IPS DF 4.7 (cell line): Measurements from ENCODE around the gene YWHAE.
"Not testable (repeated sequence)": the region's sequence is repeated elsewhere in the genome, so short reads cannot be mapped to it uniquely, and the experiment has no call there.

Experiments
- DNase-seq: peaks from one replicate; pipeline ENCODE4 v3.0.0-alpha.2; 2013; ENCODE audit warnings: low spot score; ENCODE audit errors: extremely low read depth

YWHAE gene

GRCh38 chr17:1399679-1400512, at the start of gene YWHAE:
Gene YWHAE (minus strand): TSS chr17:1400222. CDS start chr17:1400110, 112 bp downstream.
- DNase-seq, result peak; percentile 64

DNA sequence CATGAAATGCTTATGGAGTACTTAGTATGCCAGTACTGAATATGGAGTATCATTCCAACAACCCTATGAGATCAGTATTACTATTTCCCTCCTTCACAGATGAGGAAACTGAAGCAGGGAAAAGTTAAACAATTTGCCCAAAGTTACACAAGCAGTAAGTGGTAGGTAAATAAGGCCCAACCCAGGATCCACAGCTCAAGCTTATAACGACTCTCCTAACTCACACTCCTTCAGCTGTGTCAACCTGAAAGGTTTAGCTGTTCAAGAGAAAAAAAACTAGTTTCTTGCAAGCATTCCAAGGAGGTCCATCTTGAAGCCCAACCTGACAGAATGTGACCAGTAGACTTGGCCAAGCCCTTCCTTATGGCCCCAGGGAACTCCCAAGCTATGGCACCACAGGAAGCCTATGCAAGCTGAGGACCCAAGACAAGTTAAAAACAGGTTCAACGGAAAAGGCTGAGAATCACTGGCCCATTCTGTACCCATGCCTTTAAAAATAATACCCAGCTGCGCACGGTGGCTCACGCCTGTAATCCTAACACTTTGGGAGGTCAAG, 49.5 kb upstream of the YWHAE start:
- DNase-seq, result no peak

DNA sequence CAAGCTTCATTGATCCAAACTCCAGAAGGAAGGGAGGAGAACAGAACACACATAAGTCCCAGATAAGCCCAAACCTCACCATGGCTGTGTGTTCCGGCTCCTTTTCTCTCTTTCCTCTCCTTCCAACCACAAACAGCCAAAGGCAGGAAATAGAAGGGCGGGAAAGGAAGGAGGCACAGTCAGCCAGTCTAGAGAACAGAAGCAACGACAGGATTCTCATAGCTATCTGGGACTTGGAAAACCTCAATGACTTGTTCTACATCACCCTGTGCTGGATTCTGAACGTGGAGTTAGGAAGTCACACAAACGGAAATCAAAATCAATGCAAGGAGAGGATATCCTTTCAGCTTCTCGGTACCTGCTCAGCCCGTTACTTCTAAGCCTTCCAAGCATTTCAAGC, 47.0 kb upstream of the YWHAE start:
- DNase-seq, result no peak

DNA sequence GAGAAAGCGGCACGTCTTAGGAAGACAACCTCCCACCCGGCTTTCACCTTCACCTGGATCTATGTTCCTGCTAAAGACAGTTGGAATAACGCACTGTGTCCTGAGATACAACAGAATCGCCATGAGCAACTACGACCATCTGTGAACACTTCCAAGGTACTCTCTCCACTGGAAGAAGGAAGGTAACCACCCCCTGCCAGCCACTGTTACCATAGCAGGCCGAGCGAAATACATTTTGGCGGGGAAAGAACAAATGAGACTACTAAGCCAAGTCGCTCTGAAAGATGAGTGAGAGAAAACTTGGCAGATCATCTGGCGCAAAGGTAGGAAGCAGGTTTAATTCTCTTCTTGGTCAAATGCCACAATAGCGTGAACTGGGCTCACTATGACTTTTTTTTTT, 46.2 kb upstream of the YWHAE start:
- no peak for DNase-seq

DNA sequence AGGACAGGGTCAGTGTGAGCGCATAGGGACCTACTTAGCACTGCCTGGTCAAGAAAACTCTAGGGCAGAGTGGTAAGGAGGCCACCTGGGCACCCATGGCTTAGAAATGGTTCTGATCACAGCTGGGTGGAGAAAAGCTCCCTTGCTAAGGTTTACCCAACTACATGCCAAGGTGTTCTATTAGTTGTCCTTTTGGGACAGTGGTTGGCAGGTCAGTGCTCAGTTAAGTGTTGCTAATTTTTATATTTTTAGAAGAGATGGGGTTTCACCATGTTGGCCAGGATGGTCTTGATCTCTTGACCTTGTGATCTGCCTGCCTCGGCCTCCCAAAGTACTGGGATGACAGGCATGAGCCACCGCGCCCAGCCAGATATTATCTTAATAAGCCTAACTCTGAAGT, 45.7 kb upstream of the YWHAE start:
- DNase-seq, result not testable (repeated sequence)

DNA sequence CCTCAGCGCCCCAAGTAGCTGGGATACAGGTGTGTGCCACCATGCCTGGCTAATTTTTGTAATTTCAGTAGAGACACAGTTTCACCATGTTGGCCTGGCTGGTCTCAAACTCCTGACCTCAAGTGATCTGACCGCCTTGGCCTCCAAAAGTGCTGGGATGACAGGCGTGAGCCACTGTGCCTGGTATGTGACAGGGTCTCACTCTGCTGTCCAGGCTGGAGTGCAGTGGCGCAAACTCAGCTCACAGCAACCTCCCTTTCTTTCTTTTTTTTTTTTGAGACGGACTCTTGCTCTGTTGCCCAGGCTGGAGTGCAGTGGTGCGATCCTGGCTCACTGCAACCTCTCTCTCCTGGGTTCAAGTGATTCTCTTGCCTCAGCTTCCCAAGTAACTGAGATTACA, 42.7 kb upstream of the YWHAE start:
- not testable (repeated sequence) for DNase-seq

DNA sequence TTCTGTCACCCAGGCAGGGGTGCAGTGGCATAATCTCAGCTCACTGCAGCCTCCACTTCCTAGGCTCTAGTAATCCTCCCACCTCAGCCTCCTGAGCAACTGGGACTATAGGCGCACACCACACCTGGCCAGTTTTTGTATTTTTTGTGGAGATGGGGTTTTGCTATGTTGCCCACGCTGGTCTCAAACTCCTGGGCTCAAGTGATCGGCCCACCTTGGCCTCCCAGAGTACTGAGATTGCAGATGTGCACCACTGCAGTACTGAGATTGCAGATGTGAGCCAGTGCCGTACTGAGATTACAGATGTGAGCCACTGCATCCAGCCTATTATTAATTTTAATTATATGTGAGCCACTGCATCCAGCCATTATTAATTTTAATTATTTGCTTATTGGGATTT, 42.2 kb upstream of the YWHAE start:
- DNase-seq, result no peak

DNA sequence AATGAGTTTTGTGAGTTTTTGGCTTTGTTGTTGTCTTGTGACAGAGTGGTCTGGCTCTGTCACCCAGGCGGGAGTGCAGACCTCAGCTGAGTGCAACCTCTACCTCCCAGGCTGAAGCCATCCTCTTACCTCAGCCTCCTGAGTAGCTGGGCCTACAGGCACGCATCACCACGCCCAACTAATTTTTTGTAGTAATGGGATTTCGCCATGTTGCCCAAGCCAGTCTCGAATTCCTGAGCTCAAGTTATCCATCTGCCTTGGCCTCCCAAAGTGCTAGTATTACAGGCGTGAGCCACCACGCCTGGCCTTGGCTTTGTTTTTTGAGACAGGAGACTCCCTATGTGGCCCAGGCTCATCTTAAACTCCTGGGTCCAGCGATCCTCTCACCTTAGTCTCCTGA, 40.9 kb upstream of the YWHAE start:
- no peak for DNase-seq

DNA sequence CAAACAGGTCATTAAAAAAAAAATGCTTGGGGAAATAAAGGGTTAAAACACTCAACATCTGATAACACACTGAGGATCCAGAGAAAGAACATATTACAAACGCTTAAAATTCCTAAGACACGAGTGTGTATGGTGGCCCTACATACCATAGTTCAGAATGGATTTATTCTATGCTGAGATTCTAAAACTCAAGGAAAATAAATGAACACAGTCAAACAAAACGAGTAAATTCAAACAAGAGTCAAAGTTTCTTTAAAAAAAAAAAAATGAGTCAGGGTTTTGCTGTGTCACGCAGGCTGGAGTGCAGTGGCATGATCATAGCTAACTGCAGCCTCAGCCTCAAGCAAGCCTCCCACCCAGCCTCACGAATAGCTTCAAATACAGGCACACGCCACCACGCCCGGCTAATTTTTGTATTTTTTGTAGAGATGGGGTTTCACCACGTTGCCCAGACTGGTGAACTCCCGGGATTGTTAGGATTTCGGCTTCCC, 38.6 kb upstream of the YWHAE start:
- no peak for DNase-seq

GRCh38 chr17:1435326-1435725, 35.3 kb upstream of the YWHAE start:
- no peak for DNase-seq

- no peak for DNase-seq
These were observed 34.1 kb upstream of the YWHAE start for GRCh38 chr17:1434150-1434549.

DNA sequence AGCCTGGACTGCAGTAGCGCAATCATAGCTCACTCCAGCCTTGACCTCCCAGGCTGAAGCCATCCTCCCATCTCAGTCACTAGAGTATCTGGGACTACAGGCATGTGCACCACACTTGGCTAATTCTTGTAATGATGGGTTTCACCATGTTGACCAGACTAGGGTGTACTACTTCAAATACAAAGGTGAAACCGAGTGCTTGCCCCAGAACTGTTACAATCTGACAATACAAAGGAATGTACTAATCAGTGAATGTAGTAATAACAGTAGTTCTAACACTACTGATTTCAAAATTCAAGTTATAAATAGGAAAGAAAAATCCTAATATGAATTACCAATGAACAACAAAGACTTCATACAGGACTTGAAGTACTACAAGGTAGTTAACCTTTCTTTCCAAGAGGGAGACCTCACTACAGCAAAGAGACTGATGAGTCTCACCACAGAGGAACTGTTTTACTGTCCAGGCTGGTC, 31.6 kb upstream of the YWHAE start:
- DNase-seq, result no peak

GRCh38 chr17:1423456-1424135, 23.6 kb upstream of the YWHAE start:
- no peak for DNase-seq

DNA sequence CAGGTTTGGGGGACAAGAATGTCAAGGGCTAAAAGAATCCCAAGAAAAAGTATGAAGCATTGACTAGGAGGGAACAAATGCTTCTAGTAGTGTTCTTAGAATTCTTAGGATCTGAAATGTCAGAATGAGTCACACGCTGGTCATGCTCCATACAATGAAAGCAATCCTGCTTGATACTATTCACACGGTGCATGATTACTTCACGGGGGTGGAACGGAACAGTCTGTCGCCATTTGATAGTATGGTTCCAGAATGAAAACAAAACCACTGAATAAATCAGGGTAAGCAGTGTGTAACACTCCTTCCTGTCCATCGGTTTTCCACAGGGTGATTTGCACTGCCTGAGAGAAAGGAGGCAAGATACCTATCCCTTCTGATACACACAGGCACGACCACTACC, 22.9 kb upstream of the YWHAE start:
- no peak for DNase-seq

GRCh38 chr17:1421470-1421869, 21.4 kb upstream of the YWHAE start:
- DNase-seq, result no peak

GRCh38 chr17:1420981-1421380, 21.0 kb upstream of the YWHAE start:
- no peak for DNase-seq

DNA sequence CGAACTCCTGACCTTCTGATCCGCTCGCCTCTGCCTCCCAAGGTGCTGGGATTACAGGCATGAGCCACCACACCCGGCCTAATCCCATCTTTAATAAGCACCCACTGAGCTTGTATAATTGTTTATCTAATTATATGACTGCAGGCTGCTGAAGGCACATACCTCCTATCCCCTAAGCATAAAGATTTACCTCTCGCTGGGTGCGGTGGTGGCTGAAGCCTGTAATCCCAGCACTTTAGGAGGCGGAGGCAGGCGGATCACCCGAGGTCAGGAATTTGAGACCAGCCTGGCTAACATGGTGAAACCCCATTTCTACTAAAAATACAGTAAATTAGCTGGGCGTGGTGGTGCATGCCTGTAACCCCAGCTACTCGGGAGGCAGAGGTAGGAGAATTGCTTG, 20.1 kb upstream of the YWHAE start:
- no peak for DNase-seq

DNA sequence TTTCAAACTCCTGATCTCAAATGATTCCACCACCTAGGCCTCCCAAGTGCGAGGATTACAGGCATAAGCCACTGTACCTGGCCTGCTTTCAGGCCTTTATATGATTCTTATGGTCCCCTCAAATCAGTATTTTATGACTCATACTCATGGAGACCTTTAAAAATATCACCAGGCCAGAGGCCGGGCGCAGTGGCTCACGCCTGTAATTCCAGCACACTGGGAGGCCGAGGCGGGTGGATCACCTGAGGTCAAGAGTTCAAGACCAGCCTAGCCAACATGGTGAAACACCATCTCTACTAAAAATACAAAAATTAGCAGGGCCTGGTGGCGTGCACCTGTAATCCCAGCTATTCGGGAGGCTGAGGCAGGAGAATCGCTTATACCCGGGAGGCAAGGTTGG, 18.5 kb upstream of the YWHAE start:
- not testable (repeated sequence) for DNase-seq

- no peak for DNase-seq
These were observed 16.4 kb upstream of the YWHAE start for GRCh38 chr17:1416414-1416813.

GRCh38 chr17:1414634-1415033, 14.6 kb upstream of the YWHAE start:
- DNase-seq, result no peak

DNA sequence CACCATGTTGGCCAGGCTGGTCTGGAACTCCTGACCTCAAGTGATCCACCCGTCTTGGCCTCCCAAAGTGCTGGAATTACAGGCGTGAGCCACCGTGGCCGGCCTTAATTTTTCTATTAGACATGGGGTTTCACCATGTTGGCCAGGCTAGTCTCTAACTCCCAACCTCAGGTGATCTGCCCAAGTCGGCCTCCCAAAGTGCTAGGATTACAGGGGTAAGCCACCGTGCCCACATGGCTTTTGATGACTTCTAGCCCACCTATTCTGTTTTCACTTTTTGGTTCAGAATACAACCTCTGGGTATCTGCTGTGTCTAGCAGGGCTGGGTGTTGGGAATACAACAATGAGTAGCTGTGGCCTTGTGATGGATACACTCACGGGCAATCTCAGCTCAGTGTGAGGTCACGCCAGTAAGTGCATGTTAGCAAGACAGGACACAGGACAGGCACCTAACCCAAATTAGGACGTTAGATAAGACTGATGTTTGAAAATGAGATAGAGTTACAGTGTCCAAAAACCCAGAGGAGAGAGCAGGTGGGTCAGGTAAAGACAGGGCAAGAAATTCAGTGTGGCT, 14.1 kb upstream of the YWHAE start:
- no peak for DNase-seq

GRCh38 chr17:1413281-1413791, 13.3 kb upstream of the YWHAE start:
- no peak for DNase-seq
